Thyroid gland (tissue), 4 donors: ENCODE data around the gene WDR70.

ENCODE experiments used
- CTCF ChIP-seq, 6 experiments: fragments of 200-600 bp in 3 of 6; fragments of 450-650 bp in 3 of 6; sonication (generic) in 3 of 6; IDR thresholded peaks; one replicate each; pipeline ENCODE4 v1.5.1; 2016 to 2019; ENCODE audit warnings: antibody characterized with exemption in 6 of 6, mild to moderate bottlenecking in 2 of 6, inconsistent platforms in 1 of 6, moderate library complexity in 1 of 6
- POLR2A ChIP-seq, 2 donors: fragments of 450-650 bp; IDR thresholded peaks; one replicate each; pipeline ENCODE4 v1.6.1; 2017; ENCODE audit warnings: antibody characterized with exemption in 2 of 2, mild to moderate bottlenecking in 2 of 2, moderate library complexity in 1 of 2

- TF ChIP-seq POLR2A (IDR thresholded peaks at IDR 0.05) (peak in 1 of 2 donors; percentile 48), CTCF (IDR thresholded peaks at IDR 0.05) (peak in 5 of 6 experiments; percentile 18 to 93 (median 63))
Observed at GRCh38 chr5:37379100-37379628, at the start of gene WDR70.
